GM12892 (cell line): ENCODE results near the gene MTX3.

Experiments
- DNase-seq: peaks from one replicate; pipeline ENCODE4 v3.0.0; 2011; ENCODE audit not compliant: insufficient read length
- FAIRE-seq: peaks from 2 replicates; lab custom pipeline; 2011; peaks lifted over from hg19 to GRCh38; lab: Jason Lieb, UNC
- POLR2A ChIP-seq: IDR thresholded peaks from 2 replicates; pipeline ENCODE4 v1.6.1; 2011; ENCODE audit warnings: low read depth, low read length, control low read depth
- POLR2AphosphoS5 ChIP-seq: IDR thresholded peaks from 2 replicates; pipeline ENCODE4 v1.6.1; 2011; ENCODE audit warnings: low read depth, low read length, control low read depth
- TAF1 ChIP-seq: IDR thresholded peaks from 2 replicates; pipeline ENCODE4 v1.6.1; 2011; ENCODE audit warnings: low read depth, mild to moderate bottlenecking, control low read depth, low read length, borderline replicate concordance

The MTX3 gene

GRCh38 chr5:79961716-79962574, 29.1 kb downstream of the MTX3 start:
- no peak for DNase-seq
- no peak for FAIRE-seq
- TF ChIP-seq POLR2AphosphoS5 (no peak), POLR2A (no peak), TAF1 (no peak)

GRCh38 chr5:79959407-79959806, 31.7 kb downstream of the MTX3 start:
- TF ChIP-seq TAF1 (no peak), POLR2AphosphoS5 (no peak), POLR2A (no peak)
- DNase-seq, result no peak

GRCh38 chr5:79955941-79956670, 35.0 kb downstream of the MTX3 start:
- DNase-seq, result no peak
- no peak for FAIRE-seq
- TF ChIP-seq POLR2AphosphoS5 (no peak), TAF1 (no peak), POLR2A (no peak)

More at GRCh38 chr5:79959407-79959806, 31.7 kb downstream of the MTX3 start:
- no peak for FAIRE-seq

- TF ChIP-seq POLR2A (no peak), POLR2AphosphoS5 (no peak), TAF1 (no peak)
- DNase-seq, result no peak
- FAIRE-seq, result no peak
Observed at GRCh38 chr5:79955356-79955895, 35.6 kb downstream of the MTX3 start.

- TF ChIP-seq POLR2A, result no peak
- TF ChIP-seq POLR2AphosphoS5, result no peak
- TF ChIP-seq TAF1, result no peak
- DNase-seq, result no peak
- FAIRE-seq, result no peak
Observed at GRCh38 chr5:79954620-79955019, 36.4 kb downstream of the MTX3 start.

- FAIRE-seq (no peak), DNase-seq (no peak)
- no peak for TF ChIP-seq POLR2AphosphoS5
- TF ChIP-seq POLR2A, result no peak
- no peak for TF ChIP-seq TAF1
Observed at GRCh38 chr5:79947567-79947966, 43.5 kb downstream of the MTX3 start.

GRCh38 chr5:79938468-79938867, 52.6 kb downstream of the MTX3 start:
- DNase-seq (no peak), FAIRE-seq (peak; percentile 27)
- no peak for TF ChIP-seq POLR2A
- no peak for TF ChIP-seq POLR2AphosphoS5
- no peak for TF ChIP-seq TAF1

GRCh38 chr5:79936646-79937216, 54.3 kb downstream of the MTX3 start:
- no peak for DNase-seq
- TF ChIP-seq POLR2AphosphoS5, result no peak
- TF ChIP-seq TAF1, result no peak
- no peak for TF ChIP-seq POLR2A
- FAIRE-seq, result no peak

GRCh38 chr5:79936002-79936645, 54.9 kb downstream of the MTX3 start:
- DNase-seq (no peak), FAIRE-seq (no peak)
- TF ChIP-seq POLR2AphosphoS5 (no peak), POLR2A (no peak), TAF1 (no peak)

- no peak for FAIRE-seq
Observed at GRCh38 chr5:79934681-79935080, 56.4 kb downstream of the MTX3 start.

More at GRCh38 chr5:79934681-79935080, 56.4 kb downstream of the MTX3 start:
- TF ChIP-seq POLR2AphosphoS5, result no peak
- TF ChIP-seq POLR2A, result no peak
- no peak for TF ChIP-seq TAF1
- no peak for DNase-seq
